ENCODE measurements around the gene CENPQ. TPM values are rescaled to one million over a fixed set of nuclear protein-coding genes. Genes with fewer than 3 reads are reported as not detected.

The CENPQ gene
- total RNA-seq, 1 experiment from 2014 or later = 11.3 TPM

GRCh38 chr6:49513153-49513989, 50.2 kb downstream of the CENPQ start:
- no peaks in the 10 kb centered on the region for H3K79me2 ChIP-seq (ENCODE audit: insufficient read depth, low read length)
- TF ChIP-seq RAD21 (IDR thresholded peaks at IDR 0.05; ENCODE audit: low read depth) (no peak), FOSL1 (IDR thresholded peaks at IDR 0.05; ENCODE audit: low read depth) (no peak), SRF (IDR thresholded peaks at IDR 0.05; ENCODE audit: low read depth) (no peak), CBX3 (IDR thresholded peaks at IDR 0.05; ENCODE audit: low read depth) (no peak)
- TF ChIP-seq, protein P1, sequence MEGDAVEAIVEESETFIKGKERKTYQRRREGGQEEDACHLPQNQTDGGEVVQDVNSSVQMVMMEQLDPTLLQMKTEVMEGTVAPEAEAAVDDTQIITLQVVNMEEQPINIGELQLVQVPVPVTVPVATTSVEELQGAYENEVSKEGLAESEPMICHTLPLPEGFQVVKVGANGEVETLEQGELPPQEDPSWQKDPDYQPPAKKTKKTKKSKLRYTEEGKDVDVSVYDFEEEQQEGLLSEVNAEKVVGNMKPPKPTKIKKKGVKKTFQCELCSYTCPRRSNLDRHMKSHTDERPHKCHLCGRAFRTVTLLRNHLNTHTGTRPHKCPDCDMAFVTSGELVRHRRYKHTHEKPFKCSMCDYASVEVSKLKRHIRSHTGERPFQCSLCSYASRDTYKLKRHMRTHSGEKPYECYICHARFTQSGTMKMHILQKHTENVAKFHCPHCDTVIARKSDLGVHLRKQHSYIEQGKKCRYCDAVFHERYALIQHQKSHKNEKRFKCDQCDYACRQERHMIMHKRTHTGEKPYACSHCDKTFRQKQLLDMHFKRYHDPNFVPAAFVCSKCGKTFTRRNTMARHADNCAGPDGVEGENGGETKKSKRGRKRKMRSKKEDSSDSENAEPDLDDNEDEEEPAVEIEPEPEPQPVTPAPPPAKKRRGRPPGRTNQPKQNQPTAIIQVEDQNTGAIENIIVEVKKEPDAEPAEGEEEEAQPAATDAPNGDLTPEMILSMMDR (IDR thresholded peaks at IDR 0.05 in 2 of 3, conservative IDR thresholded peaks at IDR 0.05 in 1 of 3; ENCODE audit: borderline replicate concordance in 1 of 3, insufficient read depth in 1 of 3, low read depth in 2 of 3, low read length in 2 of 3) = no peak
- H3K27me3 ChIP-seq (ENCODE audit: insufficient read depth, low read length) = no peaks in the 10 kb centered on the region
- no peaks in the 10 kb centered on the region for H4K20me1 ChIP-seq (ENCODE audit: insufficient read depth)
- no peaks in the 10 kb centered on the region for H3K36me3 ChIP-seq (ENCODE audit: control insufficient read depth in 1 of 2, insufficient read depth in 2 of 2, low read length in 2 of 2)
- H3K9me3 ChIP-seq (ENCODE audit: control insufficient read depth in 1 of 2, insufficient read depth in 1 of 2, low read depth in 1 of 2, low read length in 2 of 2) = no peaks in the 10 kb centered on the region; a peak in 1 of 4 replicates
- no peak overlapping the region for H3K9ac ChIP-seq (ENCODE audit: low read length)
- no peaks in the 10 kb centered on the region for H3K4me1 ChIP-seq (ENCODE audit: control insufficient read depth in 1 of 2, insufficient read depth in 2 of 2, low read length in 2 of 2)
- no peak overlapping the region for H2AFZ ChIP-seq (ENCODE audit: low read depth, low read length, poor library complexity, severe bottlenecking)
- peaks cover 3% of the 10 kb centered on the region; the same call in 1 of the 2 replicates for H3K9me2 ChIP-seq (ENCODE audit: insufficient read depth)
- no TSS peak for BruUV-seq (replicated peaks)
- H3K4me2 ChIP-seq (ENCODE audit: low read length) = no peak overlapping the region
- no peak overlapping the region for H3K27ac ChIP-seq (ENCODE audit: low read depth, low read length)
- DNase-seq (ENCODE audit: low read depth, low spot score) = no peak
- CTCF ChIA-PET = interaction anchor here (1.5 kb wide), 1 partner anchor 18 kb away, joined by 4 read pairs; no protein-coding TSS in a partner anchor
- POLR2A ChIA-PET = no interaction called here
- intact Hi-C loops (cut with micrococcal nuclease) = no loop called here
- H3K4me3 ChIP-seq (replicated peaks in 1 of 2; ENCODE audit: low read depth in 1 of 2, low read length in 2 of 2) = no peak overlapping the region
- RAD21 ChIA-PET (ENCODE audit: low non-redundant PET in 1 of 2, low total read pairs in 2 of 2, uncharacterized antibody in 2 of 2, unreplicated experiment in 2 of 2) = no interaction called here
- no peak for ATAC-seq
